Dedifferentiated amniotic fluid mesenchymal stem cell (primary cell): ENCODE measurements around the gene THY1.
"Not testable (repeated sequence)": the region's sequence is repeated elsewhere in the genome, so short reads cannot be mapped to it uniquely, and the experiment has no call there.

Experiments used
- DNase-seq: peaks from one replicate; pipeline ENCODE4 v3.0.0-alpha.2; 2016; ENCODE audit errors: extremely low spot score

Gene THY1

GRCh38 chr11:119445850-119446249 is 22.9 kb upstream of the THY1 start:
- no peak for DNase-seq

GRCh38 chr11:119445379-119445778 is 22.4 kb upstream of the THY1 start:
- no peak for DNase-seq

DNA sequence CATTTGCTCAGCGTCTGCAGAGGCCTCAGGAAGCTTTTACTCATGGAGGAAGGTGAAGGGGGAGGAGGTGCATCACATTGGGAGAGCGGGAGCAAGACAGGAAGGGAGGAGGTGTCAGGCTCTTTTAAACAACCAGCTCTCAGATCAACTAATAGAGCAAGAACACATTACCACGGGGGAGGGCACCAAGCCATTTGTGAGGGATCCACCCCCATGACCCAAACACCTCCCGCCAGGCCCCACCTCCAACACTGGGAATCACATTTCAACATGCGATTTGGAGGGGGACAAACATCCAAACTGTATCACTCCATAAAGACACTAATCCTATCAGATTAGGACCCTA is 18.9 kb upstream of the THY1 start:
- no peak for DNase-seq

DNA sequence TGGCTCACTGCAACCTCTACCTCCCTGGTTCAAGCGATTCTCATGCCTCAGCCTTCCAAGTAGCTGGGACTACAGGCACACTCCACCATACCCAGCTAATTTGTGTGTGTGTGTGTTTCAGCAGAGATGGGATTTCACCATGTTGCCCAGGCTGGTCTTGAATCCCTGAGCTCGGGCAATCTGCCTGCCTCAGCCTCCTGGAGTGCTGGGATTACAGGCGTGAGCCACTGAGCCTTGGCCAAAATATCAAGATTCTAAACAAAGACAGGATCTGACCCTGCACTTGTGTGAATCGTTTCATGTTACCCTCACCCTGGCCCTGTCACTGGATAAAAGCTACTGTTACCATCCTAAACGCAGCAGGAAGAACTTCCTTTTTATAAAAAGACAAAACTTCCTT is 15.6 kb upstream of the THY1 start:
- no peak for DNase-seq

DNA sequence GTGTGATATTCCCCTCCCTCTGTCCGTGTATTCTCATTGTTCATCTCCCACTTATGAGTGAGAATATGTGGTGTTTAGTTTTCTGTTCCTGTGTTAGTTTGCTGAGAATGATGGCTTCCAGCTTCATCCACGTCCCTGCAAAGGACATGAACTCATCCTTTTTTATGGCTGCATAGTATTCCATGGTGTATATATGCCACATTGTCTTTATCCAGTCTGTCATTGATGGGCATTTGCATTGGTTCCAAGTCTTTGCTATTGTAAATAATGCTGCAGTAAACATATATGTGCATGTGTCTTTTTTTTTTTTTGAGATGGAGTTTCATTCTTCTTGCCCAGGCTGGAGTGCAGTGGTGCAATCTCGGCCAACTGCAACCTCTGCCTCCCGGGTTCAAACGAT is 14.5 kb upstream of the THY1 start:
- DNase-seq: not testable (repeated sequence)

DNA sequence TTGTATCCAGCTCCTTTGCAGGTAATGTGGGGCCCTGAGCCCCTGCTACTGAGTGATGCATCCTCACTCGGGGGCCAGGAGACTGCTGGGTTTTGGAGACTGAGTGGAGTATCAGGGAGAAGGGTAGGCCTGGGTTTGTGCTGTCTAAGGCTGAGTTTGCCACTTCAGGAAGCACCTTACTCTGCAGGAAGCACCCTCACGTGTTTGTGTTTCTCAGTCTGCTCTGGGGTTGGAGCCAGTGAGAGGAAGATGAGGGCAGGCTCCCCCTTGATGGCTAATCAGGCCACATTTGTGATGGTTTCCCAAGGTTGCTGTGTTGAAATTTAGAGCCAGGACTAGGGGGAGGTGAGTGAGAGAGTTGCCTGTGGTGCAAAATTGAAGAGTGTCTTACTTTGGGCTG is 13.7 kb upstream of the THY1 start:
- no peak for DNase-seq

DNA sequence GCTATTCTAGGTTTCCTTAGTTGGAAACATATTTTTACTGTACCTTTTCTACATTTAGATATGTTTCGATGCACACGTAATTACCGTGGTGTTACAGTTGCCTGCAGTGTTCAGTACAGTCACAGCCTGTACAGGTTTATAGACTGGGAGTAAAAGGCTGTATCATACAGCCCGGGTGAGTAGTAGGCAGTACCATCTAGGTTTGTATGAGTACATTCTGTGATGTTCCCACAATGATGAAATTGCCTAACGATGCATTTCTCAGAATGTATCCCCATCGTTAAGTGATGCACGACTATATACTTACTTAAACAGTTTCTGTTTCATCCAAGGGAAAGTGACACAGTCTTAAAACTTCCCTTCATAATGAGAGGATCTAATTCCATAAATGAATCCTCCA is 13.1 kb upstream of the THY1 start:
- no peak for DNase-seq

GRCh38 chr11:119434591-119435330 is 11.8 kb upstream of the THY1 start:
- no peak for DNase-seq

DNA sequence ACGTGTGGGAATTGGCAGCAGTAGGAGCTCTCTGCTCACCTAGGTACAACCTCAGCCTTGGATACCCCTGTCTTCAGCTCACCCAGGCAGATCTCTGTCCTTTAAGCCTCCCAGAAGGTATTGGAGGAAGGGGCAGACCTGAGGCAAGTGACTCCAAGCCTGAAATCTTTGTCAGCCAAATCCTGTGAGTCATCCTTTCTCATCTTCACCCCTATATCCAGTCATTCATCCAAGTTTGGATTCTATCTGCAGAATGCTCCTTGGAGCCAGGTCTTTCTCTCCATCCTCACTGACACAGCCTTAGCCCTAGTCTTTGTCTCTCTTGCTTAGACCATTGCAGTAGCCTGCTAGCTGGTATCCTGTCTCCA is 10.4 kb upstream of the THY1 start:
- DNase-seq: no peak

- DNase-seq: peak; percentile 40
Measured at GRCh38 chr11:119432484-119433357, 9.7 kb upstream of the THY1 start.

DNA sequence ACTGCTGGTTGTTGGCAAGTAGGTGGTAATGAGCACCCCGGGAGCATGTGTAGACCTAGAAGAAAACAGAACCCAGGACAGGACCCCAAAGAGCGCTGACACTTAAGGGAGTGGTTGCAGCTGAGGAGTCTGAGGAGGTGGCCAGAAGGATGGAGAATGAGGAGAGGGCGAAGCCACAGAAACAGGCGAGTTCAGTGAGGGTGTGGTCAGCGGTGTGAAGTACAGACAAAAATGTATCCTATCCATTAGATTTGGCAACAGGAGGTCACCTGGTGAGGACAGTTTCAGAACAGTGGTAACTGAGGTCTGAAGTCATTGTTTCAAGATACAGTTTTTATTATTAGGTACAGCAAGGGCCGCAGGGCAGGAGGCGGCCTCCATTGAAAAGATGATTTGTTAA is 8.6 kb upstream of the THY1 start:
- DNase-seq: no peak

- no peak for DNase-seq
Measured at GRCh38 chr11:119427279-119427678, 4.3 kb upstream of the THY1 start.

DNA sequence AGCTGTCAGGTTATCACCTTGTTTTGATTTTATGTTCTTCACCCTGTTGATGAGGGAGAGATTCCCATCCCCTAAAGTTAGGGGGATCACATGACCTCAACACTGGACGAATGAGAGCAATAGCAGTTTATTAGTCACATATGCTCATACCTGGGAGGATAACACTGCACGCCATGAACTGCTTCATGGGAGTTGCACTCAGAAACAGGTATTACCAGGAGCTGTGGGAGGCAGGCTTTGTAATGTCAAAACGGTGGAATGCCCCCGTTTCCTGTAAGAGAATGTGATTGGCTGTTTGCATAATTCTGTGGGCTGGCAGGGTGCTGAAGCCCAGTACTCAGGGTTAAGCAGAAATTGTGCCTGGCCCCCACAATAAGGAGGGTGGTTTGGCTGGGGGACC is 3.2 kb upstream of the THY1 start:
- no peak for DNase-seq

- DNase-seq: no peak
Measured at GRCh38 chr11:119424775-119425174, 1.8 kb upstream of the THY1 start.

- no peak for DNase-seq
Measured at GRCh38 chr11:119424276-119424675, 1.3 kb upstream of the THY1 start.

GRCh38 chr11:119423509-119424254 is 710 bp upstream of the THY1 start:
- no peak for DNase-seq

DNA sequence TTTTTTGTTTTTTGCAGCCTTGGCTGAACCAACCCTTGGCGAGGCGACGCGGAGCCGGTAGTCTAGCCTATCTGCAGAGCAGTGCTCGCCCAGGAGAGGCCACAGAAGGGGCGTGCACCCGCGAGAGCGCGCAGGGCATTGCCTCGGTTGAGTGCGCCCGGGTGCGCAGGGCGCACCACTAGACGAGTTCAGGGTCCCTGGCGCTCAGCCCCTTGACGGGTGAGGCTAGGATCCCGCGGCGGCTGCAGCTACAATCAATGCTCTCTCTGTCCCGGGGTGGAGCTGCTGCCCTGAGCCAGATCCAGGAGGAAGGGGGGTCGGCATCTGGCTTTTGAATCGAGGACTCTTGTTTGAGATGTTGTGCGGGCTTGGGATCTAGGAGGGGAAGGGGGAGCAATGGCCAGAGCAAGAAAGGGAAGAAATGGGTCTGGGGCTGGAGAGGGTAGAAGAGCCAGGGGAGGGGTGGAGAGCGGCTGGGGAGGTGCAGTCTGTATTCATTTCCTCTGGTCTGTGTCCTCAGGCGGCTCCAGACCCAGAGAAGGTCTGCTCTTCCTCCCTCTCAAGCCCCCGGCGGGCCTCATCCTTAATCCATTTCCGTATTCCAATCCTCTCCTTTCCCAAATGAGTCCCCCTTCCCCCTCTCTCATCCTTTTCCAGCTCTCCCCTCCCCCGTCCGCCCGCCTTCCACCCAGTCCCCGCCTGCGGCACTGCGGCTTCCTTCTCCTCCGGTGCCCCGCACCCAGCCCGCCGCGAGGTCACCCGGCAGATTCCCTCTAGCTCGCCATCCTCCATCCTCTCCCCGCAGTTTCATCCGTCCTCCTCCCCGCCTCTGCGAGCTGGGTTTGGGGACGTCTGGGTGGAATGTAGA is 797 bp downstream of the THY1 start:
- peak; percentile 18 for DNase-seq

GRCh38 chr11:119421351-119421750 is 1.6 kb downstream of the THY1 start:
- DNase-seq: no peak

GRCh38 chr11:119420631-119421030 is 2.3 kb downstream of the THY1 start:
- DNase-seq: no peak

- no peak for DNase-seq
Measured at GRCh38 chr11:119419834-119420492, 3.0 kb downstream of the THY1 start.

DNA sequence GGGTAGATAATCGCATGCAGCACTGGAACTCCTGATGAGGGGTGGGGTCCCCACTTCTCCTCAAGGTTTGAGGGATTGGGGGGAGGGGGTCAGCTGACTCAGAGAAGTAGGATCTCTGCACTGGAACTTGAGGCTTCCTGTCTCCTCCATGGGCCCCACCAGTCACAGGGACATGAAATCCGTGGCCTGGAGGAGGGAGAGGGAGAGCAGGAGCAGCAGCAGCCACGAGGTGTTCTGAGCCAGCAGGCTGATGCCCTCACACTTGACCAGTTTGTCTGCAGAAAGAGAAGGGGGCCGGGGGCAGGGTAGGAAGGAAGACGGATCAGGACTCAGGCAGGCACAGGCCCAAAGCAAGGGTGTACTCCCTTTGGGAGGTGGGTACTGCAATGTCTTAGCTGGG is 3.7 kb downstream of the THY1 start:
- no peak for DNase-seq
